Right lobe of liver (tissue), 6 donors: ENCODE measurements around the gene BLM. TPM values are rescaled to one million over a fixed set of nuclear protein-coding genes. Genes with fewer than 3 reads are reported as not detected.

Source experiments
- ATAC-seq, 4 donors: fragments of 200-7000 bp; cut with Tn5 transposase; one replicate each; pipeline ENCODE4 v1.9.1; 2020; ENCODE audit warnings: mild to moderate bottlenecking in 4 of 4, moderate library complexity in 4 of 4
- DNase-seq, 3 donors: peaks; one replicate each; pipeline ENCODE4 v3.0.0-alpha.2; 2020
- H3K27ac ChIP-seq, 3 donors: fragments of 200-600 bp; one replicate each; pipeline ENCODE4 v1.8.0; 2022
- H3K27me3 ChIP-seq, 2 donors: fragments of 200-600 bp; one replicate each; pipeline ENCODE4 v1.8.0; 2022
- H3K36me3 ChIP-seq, 4 donors: fragments of 200-600 bp; sonication (generic) in 1 of 4; one replicate each; pipeline versions ENCODE4 v1.5.1 to v1.8.0; 2017 to 2022; ENCODE audit warnings: control low read depth in 1 of 4
- H3K4me1 ChIP-seq, 4 donors: fragments of 200-600 bp; sonication (generic) in 1 of 4; one replicate each; pipeline versions ENCODE4 v1.5.1 to v1.8.0; 2017 to 2022; ENCODE audit warnings: control low read depth in 1 of 4
- H3K4me3 ChIP-seq, 3 donors: fragments of 200-600 bp; one replicate each; pipeline ENCODE4 v1.8.0; 2022
- H3K9me3 ChIP-seq, 4 donors: fragments of 200-600 bp; sonication (generic) in 1 of 4; one replicate each; pipeline versions ENCODE4 v1.5.1 to v1.8.0; 2017 to 2022; ENCODE audit warnings: control low read depth in 1 of 4
- CTCF ChIP-seq, 4 donors: fragments of 200-600 bp in 3 of 4; fragments of 450-650 bp in 1 of 4; IDR thresholded peaks; one replicate each; pipeline versions ENCODE4 v1.5.1 to v1.8.0; 2016 to 2022; ENCODE audit warnings: antibody characterized with exemption in 4 of 4, mild to moderate bottlenecking in 2 of 4
- POLR2A ChIP-seq: fragments of 450-650 bp; IDR thresholded peaks from one replicate; pipeline ENCODE4 v1.6.1; 2017; ENCODE audit warnings: antibody characterized with exemption, mild to moderate bottlenecking
- WGBS: methylation state at CpG from one replicate; pipeline ENCODE4 v1.1.6; 2018; ENCODE audit warnings: low coverage, low lambda C conversion rate; ENCODE audit not compliant: insufficient coverage; ENCODE audit errors: missing lambda C conversion rate; 5-methylcytosine and 5-hydroxymethylcytosine counted together
- intact Hi-C, 2 donors: fragments of 100-400 bp; cut with DNase I; formaldehyde crosslinking; loops; one replicate each; pipeline versions ENCODE4 v1.11.2 to v1.14.1; 2022
- total RNA-seq, 6 experiments: library from RNA; depleted of rRNA in 2 of 6; stranded (reverse); fragments of >200 nt in 2 of 6; fragmentation: NEBNext Ultra II Directional in 3 of 6; extraction: Animal tissue kit (Norgen Biotek cat#: 25700) in 3 of 6; gene quantifications; one replicate each; pipeline versions ENCODE4 v1.1.0 to v1.2.4, GENCODE V29; 2016 to 2023
- donor health status: DM: no; HTN: yes; CAD: no.
- donor health status: DM: no; HTN: no; CAD: no.
- donor health status: DM: no; HTN: no; CAD: no.
- donor health status: DM: no; HTN: yes; CAD: no.
- donor health status: DM: no; HTN: yes; CAD: no.

Gene BLM
- total RNA-seq, 6 experiments from 2014 or later = 0.20 to 2.3 (median 0.45) TPM

- no peaks in the 10 kb centered on the region for H3K36me3 ChIP-seq
- 53% methylated on average over 2 of the region's 2 CpGs for WGBS
- H3K27ac ChIP-seq = no peak overlapping the region
- TF ChIP-seq POLR2A (no peak), CTCF (IDR thresholded peaks at IDR 0.05) (no peak)
- DNase-seq = no peak
- no peaks in the 10 kb centered on the region for H3K27me3 ChIP-seq
- no peaks in the 10 kb centered on the region for H3K9me3 ChIP-seq
- H3K4me3 ChIP-seq = no peak overlapping the region
- ATAC-seq = peak in 1 of 4 donors; percentile 10
- intact Hi-C loops = no loop called here
- no peaks in the 10 kb centered on the region for H3K4me1 ChIP-seq
Measured at GRCh38 chr15:90756916-90757315, 39.8 kb downstream of the BLM start.

GRCh38 chr15:90757461-90757860, 40.3 kb downstream of the BLM start:
- H3K36me3 ChIP-seq = no peaks in the 10 kb centered on the region
- H3K27me3 ChIP-seq = no peaks in the 10 kb centered on the region
- no peaks in the 10 kb centered on the region for H3K9me3 ChIP-seq
- TF ChIP-seq CTCF (IDR thresholded peaks at IDR 0.05) = no peak
- no peak for TF ChIP-seq POLR2A
- WGBS = 33% methylated on average over 1 of the region's 1 CpG
- H3K4me1 ChIP-seq = no peaks in the 10 kb centered on the region
- H3K27ac ChIP-seq = peak overlapping the region in 1 of 3 donors; percentile 9
- DNase-seq = no peak
- intact Hi-C loops = no loop called here
- peak; percentile 51 to 77 (median 62) for ATAC-seq
- H3K4me3 ChIP-seq = no peak overlapping the region

GRCh38 chr15:90760661-90761232, 43.6 kb downstream of the BLM start:
- H3K27ac ChIP-seq = no peak overlapping the region
- H3K9me3 ChIP-seq = no peaks in the 10 kb centered on the region
- H3K4me3 ChIP-seq = no peak overlapping the region
- no peaks in the 10 kb centered on the region for H3K27me3 ChIP-seq
- no peak for ATAC-seq
- H3K36me3 ChIP-seq = no peaks in the 10 kb centered on the region
- intact Hi-C loops = no loop called here
- no peaks in the 10 kb centered on the region for H3K4me1 ChIP-seq
- 75% methylated on average over 1 of the region's 1 CpG for WGBS
- DNase-seq = no peak
- no peak for TF ChIP-seq CTCF (IDR thresholded peaks at IDR 0.05)
- no peak for TF ChIP-seq POLR2A

GRCh38 chr15:90761629-90762028, 44.5 kb downstream of the BLM start:
- no peak overlapping the region for H3K4me3 ChIP-seq
- H3K4me1 ChIP-seq = no peaks in the 10 kb centered on the region
- no peaks in the 10 kb centered on the region for H3K9me3 ChIP-seq
- TF ChIP-seq POLR2A = no peak
- TF ChIP-seq CTCF (IDR thresholded peaks at IDR 0.05) = no peak
- 84% methylated on average over 3 of the region's 3 CpGs for WGBS
- no peaks in the 10 kb centered on the region for H3K27me3 ChIP-seq
- no peak overlapping the region for H3K27ac ChIP-seq
- DNase-seq = no peak
- no peak for ATAC-seq
- intact Hi-C loops = no loop called here
- no peaks in the 10 kb centered on the region for H3K36me3 ChIP-seq

GRCh38 chr15:90762109-90762508, 45.0 kb downstream of the BLM start:
- H3K9me3 ChIP-seq = no peaks in the 10 kb centered on the region
- ATAC-seq (peak; percentile 52 to 80 (median 72)), DNase-seq (peak; percentile 39 to 67 (median 55))
- no peak for TF ChIP-seq POLR2A
- TF ChIP-seq CTCF (IDR thresholded peaks at IDR 0.05) = no peak
- WGBS = 61% methylated on average over 6 of the region's 6 CpGs
- no peaks in the 10 kb centered on the region for H3K4me1 ChIP-seq
- intact Hi-C loops = no loop called here
- H3K4me3 ChIP-seq = no peak overlapping the region
- H3K27me3 ChIP-seq = no peaks in the 10 kb centered on the region
- H3K36me3 ChIP-seq = no peaks in the 10 kb centered on the region
- H3K27ac ChIP-seq = no peak overlapping the region
